Activated CD8-positive, alpha-beta memory T cell treated with anti-CD3 and anti-CD28 coated beads for 36 hours (primary cell): Measurements from ENCODE around the gene NPC1. TPM values are rescaled to one million over a fixed set of nuclear protein-coding genes. Genes with fewer than 3 reads are reported as not detected.
"Not testable (repeated sequence)": the region's sequence is repeated elsewhere in the genome, so short reads cannot be mapped to it uniquely, and the experiment has no call there.

Experiments used
- CTCF ChIA-PET: fragments of 350-600 bp; sonication (Branson Sonifier 250); formaldehyde crosslinking; loops from one replicate; lab custom pipeline; 2021; ENCODE audit warnings: antibody characterized with exemption; lab: Charles Lee
- POLR2A ChIA-PET: fragments of 350-600 bp; sonication (Branson Sonifier 250); formaldehyde crosslinking; loops from one replicate; lab custom pipeline; 2021; ENCODE audit warnings: antibody characterized with exemption; lab: Charles Lee
- total RNA-seq, 2 experiments: library from RNA; stranded (reverse); gene quantifications; one replicate each; pipeline ENCODE4 v1.2.3, GENCODE V29; 2021

Gene NPC1
- total RNA-seq, 2 experiments from 2014 or later: 28.1 to 31.3 TPM

DNA sequence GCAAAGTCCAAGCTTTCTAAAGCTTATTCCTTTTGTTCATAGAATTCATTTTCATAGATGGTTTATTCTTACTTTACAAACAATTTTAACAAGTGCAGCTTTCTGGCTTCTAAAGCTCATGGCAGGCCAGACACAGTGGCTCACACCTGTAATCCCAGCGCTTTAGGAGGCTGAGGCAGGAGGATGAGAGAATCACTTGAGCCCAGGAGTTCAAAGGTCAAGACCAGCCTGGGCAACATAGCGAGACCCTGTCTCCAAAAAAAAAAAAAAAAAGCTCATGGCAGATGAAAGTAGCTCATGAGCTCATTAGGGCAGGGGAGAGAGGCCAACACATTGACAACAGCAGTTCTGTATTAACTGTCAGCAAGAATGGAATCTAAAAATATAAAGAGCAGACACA is 28.1 kb upstream of the NPC1 start:
- CTCF ChIA-PET: interaction anchor here (1.3 kb wide), 1 partner anchor 89 kb away, joined by 3 read pairs; no protein-coding TSS in a partner anchor
- POLR2A ChIA-PET: no interaction called here

DNA sequence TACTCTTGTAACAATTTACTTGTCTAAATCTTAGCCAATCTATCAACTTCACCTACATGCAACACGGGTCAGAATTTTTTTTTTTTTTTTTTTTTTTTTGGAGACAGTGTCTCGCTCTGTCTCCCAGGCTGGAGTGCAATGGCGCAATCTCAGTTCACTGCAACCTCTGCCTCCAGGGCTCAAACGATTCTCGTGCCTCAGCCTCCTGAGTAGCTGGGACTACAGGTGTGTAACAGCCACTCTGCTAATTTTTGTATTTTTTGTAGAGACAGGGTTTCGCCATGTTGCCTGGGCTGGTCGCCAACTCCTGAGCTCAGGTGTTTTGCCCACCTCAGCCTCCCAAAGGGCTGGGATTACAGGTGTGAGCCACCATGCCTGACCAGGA is 26.8 kb upstream of the NPC1 start:
- POLR2A ChIA-PET: not testable (repeated sequence)
- CTCF ChIA-PET: interaction anchor here (0.7 to 1.0 kb wide), 2 partner anchors 9 to 305 kb away, joined by 3 to 4 read pairs; no protein-coding TSS in a partner anchor

DNA sequence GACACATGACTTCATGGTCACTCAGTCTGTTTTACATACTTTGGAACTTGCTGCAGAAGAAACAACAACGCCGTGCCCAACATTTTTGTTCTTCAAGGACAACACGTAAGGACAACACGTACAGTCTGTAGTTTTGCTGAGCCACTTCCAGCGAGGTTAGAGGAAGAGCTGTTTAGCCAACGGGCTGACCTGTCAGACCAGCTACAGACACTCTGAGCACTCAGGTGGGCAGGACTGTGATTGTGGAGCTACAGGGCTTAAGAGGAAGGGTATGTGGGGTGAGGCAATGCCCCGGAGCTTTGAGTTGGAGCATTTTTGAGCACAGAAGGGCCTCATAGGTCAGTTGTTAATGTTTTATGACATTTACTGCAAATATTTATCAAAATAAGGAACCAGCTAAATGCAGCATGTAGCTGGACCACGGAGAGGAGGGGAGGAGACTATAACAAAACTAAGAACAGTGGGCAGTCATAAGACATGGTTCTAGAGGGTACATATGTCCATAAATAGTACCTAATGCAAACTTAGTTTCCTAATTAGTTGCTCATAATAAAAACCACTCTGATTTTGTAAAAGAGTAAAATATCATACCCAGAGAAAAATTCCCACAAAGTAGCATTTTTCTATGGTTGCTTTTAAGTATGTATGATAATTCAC is 26.3 kb upstream of the NPC1 start:
- POLR2A ChIA-PET: no interaction called here
- CTCF ChIA-PET: interaction anchor here (1.0 kb wide), 1 partner anchor 10 kb away, joined by 3 read pairs; no protein-coding TSS in a partner anchor

DNA sequence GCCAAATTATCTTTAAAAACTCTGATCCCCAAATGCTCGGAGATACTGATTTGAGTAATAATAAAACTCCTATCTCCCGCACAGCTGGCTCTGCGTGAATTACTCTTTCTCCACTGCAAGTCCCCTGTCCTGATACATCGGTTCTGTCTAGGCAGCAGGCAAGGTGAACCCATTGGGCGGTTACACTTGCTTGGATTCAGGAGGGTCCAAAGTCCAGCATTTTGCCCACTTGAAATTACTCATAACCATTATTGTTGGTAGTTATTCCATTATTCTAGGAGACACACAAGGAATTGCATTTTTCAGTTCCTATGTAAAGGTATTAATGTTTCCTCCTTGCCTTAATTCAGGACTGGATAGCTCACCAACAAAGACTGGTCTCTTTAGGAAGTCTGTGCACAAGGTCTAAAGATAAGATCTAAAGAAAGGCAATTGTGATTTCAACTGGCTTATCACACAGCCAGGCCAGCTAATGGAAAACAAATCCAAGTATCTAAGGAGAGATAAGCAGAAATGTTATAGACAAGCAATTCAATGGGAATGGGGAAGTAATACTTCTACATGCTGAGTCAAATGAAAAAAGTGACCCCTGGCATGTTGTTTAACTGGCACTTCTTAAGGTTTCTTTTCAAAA is 23.2 kb upstream of the NPC1 start:
- ChIA-PET POLR2A (no interaction called here), CTCF (no interaction called here)

DNA sequence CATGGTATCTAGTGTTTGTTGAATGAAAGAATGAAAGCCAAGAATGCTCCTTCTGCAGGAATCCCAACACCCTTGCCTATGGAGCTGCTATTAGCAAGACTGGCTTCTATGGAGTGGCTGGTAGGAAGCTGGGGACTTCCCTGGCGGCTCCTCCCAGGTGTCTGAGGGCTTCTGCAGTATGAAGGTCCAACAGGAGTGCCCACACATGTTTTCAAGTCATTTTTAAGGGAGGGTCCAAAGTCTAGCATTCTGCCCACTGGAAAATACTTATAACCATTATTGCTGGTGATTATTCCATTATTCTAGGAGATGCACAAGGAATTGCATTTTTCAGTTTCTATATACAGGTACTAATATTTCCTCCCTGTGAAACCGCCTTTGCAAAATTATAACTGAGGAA is 21.9 kb upstream of the NPC1 start:
- ChIA-PET CTCF (interaction anchor here (0.6 kb wide), 1 partner anchor 16 kb away, joined by 4 read pairs; no protein-coding TSS in a partner anchor), POLR2A (interaction anchor here (0.6 kb wide), 1 partner anchor 163 kb away, joined by 3 read pairs; no protein-coding TSS in a partner anchor)

GRCh38 chr18:23605941-23606340 is 19.6 kb upstream of the NPC1 start:
- CTCF ChIA-PET: no interaction called here
- POLR2A ChIA-PET: no interaction called here

DNA sequence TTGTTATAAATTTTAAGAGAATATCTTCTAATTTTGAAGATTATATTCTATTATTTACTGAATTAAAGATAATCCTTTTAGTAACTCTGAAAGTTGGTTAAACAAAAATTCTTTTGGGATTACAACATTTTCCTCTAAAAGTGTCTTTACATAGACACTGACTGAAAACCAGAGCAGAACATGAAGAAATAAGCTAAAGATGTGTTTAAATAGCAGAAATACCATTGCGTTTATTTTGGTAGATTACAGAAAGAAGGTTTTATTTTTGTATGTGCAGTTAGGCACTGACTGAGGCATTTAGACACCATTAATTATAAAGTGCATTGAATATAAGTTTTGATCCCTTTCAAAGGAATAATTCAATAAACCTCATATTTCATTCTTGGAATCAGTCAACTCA is 13.5 kb upstream of the NPC1 start:
- CTCF ChIA-PET: no interaction called here
- POLR2A ChIA-PET: no interaction called here

DNA sequence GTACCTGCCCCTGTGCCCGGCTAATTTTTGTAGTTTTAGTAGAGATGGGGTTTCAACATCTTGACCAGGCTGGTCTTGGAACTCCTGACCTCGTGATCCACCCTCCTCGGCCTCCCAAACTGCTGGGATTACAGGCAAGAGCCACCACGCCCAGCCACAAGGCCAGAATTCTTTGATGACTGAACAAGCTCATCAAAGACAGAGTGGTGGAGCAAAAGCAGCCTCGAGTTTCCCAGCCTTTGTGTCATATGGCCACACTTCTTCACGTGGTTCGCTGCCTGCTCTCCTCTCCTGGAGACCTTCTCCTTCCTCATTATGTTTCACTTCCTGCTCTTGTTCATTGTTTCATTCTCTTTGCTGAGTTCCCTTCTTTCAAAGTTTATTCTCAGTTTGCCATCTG is 9.9 kb upstream of the NPC1 start:
- ChIA-PET POLR2A (no interaction called here), CTCF (interaction anchor here (1.2 to 1.5 kb wide), 3 partner anchors 10 to 323 kb away, joined by 3 read pairs; no protein-coding TSS in a partner anchor)

DNA sequence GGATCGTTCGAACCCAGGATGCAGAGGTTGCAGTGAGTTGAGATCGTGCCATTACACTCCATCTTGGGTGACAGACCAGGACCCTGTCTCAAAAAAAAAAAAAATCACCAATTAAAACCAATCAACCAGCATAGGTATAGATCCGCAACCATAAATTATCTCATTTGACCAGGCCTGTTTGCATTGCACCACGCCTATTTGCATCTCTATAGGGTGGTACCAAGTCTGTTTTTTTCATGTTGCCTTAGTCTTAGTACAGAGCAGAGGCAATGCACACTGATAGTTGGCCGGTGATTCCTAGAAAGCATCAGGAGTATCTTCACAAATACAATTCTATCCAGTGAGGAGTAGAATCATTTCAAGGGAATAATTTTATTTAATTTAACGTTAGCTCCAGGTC is 9.3 kb upstream of the NPC1 start:
- CTCF ChIA-PET: interaction anchor here (1.2 to 1.6 kb wide), 3 partner anchors 27 to 323 kb away, joined by 3 read pairs; no protein-coding TSS in a partner anchor
- POLR2A ChIA-PET: no interaction called here

GRCh38 chr18:23593720-23594119 is 7.4 kb upstream of the NPC1 start:
- CTCF ChIA-PET: interaction anchor here (1.2 to 1.6 kb wide), 2 partner anchors 25 to 28 kb away, joined by 3 to 4 read pairs; no protein-coding TSS in a partner anchor
- POLR2A ChIA-PET: no interaction called here

GRCh38 chr18:23592911-23593310 is 6.6 kb upstream of the NPC1 start:
- POLR2A ChIA-PET: no interaction called here

GRCh38 chr18:23591011-23591410 is 4.7 kb upstream of the NPC1 start:
- ChIA-PET POLR2A (no interaction called here), CTCF (no interaction called here)

More at GRCh38 chr18:23592911-23593310, 6.6 kb upstream of the NPC1 start:
- CTCF ChIA-PET: no interaction called here

- ChIA-PET POLR2A (no interaction called here), CTCF (interaction anchor here (0.7 kb wide), 1 partner anchor 550 kb away, joined by 3 read pairs; the partner anchor contains the start of gene CABYR)
Observed at GRCh38 chr18:23588836-23589560, 2.7 kb upstream of the NPC1 start.

DNA sequence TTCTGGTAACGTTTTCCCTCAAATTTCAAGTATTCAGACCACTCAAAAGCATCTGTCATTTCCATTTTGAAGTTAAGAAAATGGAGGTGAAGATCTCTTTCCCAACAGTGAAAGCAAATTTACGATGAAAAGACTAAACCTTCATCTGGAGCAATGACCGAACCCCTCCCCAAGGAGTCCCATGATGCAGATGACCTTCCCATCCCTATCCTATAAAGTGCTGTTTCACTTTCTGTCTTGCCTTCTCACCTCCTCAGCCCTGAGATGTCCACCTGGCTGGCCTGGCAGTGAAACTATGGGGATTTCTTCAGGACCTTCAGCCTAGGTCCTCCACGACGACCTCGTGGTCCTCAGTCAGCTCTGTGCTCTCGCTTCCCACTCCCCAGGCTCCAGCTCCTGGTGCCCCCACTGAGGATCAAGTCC is 925 bp upstream of the NPC1 start:
- CTCF ChIA-PET: interaction anchor here (1.3 to 1.5 kb wide), 2 partner anchors 72 to 81 kb away, joined by 3 to 5 read pairs; no protein-coding TSS in a partner anchor
- POLR2A ChIA-PET: interaction anchor here (0.5 kb wide), 1 partner anchor 70 kb away, joined by 3 read pairs; no protein-coding TSS in a partner anchor

GRCh38 chr18:23585897-23586248 is 433 bp downstream of the NPC1 start:
- POLR2A ChIA-PET: interaction anchor here (1.0 to 1.3 kb wide), 3 partner anchors 12 to 70 kb away, joined by 3 to 5 read pairs (median 4); no protein-coding TSS in a partner anchor
- CTCF ChIA-PET: interaction anchor here (0.8 to 2.1 kb wide), 4 partner anchors 11 to 118 kb away, joined by 3 to 10 read pairs (median 4); no protein-coding TSS in a partner anchor

DNA sequence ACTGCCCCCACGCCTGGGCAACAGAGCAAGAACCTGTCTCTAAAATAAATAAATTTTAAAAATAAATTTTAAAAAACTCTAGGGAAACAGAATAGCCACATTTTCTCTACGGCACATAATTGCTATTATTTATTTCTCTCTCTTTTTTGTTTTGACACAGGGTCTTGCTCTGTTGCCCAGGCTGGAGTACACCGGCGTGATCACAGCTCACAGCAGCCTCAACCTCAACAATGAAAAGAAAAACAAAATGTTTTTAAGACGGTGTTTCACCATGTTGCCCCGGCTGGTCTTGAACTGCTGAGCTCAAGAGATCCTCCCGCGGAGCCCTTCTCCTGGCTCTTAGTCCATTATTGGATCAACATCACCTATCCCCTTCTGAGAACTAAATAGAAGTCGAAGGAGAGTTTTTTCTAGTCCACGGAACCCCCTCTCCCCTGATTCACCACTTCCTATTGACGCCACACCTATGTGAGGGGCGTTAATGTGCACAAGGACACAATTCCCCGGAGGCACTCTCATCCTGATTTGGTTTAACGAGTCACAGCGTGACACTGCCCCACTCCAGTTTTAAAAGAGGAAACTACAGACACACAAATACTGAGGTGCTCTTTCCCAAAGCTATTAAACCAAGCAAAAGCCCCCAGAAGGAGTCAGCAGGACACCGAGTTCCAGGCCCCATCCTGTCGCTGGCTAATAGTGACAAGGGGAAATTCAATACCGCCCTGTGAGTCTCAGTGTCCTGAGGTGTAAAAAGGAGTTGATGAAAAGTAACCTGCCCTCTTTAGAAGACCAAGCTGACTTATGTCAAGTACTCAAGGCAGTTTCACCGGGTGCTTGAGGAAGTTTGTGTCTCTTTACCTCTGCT is 1.1 kb downstream of the NPC1 start:
- CTCF ChIA-PET: interaction anchor here (0.8 to 2.1 kb wide), 5 partner anchors 12 to 118 kb away, joined by 3 to 10 read pairs (median 3); no protein-coding TSS in a partner anchor
- POLR2A ChIA-PET: interaction anchor here (1.0 to 1.3 kb wide), 4 partner anchors 11 to 80 kb away, joined by 3 to 5 read pairs (median 4); no protein-coding TSS in a partner anchor

- ChIA-PET CTCF (interaction anchor here (1.3 to 2.1 kb wide), 2 partner anchors 12 to 69 kb away, joined by 3 to 10 read pairs; no protein-coding TSS in a partner anchor), POLR2A (interaction anchor here (1.1 kb wide), 1 partner anchor 79 kb away, joined by 3 read pairs; no protein-coding TSS in a partner anchor)
Observed at GRCh38 chr18:23584019-23584983, 2.0 kb downstream of the NPC1 start.
